Measurements from ENCODE around the gene PIGK. TPM values are rescaled to one million over a fixed set of nuclear protein-coding genes. Genes with fewer than 3 reads are reported as not detected.
"Not testable (repeated sequence)": the region's sequence is repeated elsewhere in the genome, so short reads cannot be mapped to it uniquely, and the experiment has no call there.

Gene PIGK
- total RNA-seq, 1 donor from 2014 or later: 32.5 TPM

- intact Hi-C loops (cut with DNase I): no loop called here
These were observed 18.4 kb downstream of the PIGK start for GRCh38 chr1:77200806-77201205.

GRCh38 chr1:77200293-77200692, 18.9 kb downstream of the PIGK start:
- intact Hi-C loops (cut with DNase I): no loop called here
- ATAC-seq: no peak
- no peak for DNase-seq (ENCODE audit: low spot score)

More at GRCh38 chr1:77200806-77201205, 18.4 kb downstream of the PIGK start:
- ATAC-seq: no peak
- DNase-seq (ENCODE audit: low spot score): no peak

GRCh38 chr1:77197351-77197750, 21.9 kb downstream of the PIGK start:
- ATAC-seq (no peak), DNase-seq (ENCODE audit: low spot score) (no peak)
- intact Hi-C loops (cut with DNase I): no loop called here

GRCh38 chr1:77193951-77194350, 25.3 kb downstream of the PIGK start:
- DNase-seq (ENCODE audit: low spot score) (no peak), ATAC-seq (no peak)
- intact Hi-C loops (cut with DNase I): no loop called here

GRCh38 chr1:77188770-77189169, 30.5 kb downstream of the PIGK start:
- DNase-seq (ENCODE audit: low spot score) (no peak), ATAC-seq (no peak)
- intact Hi-C loops (cut with DNase I): no loop called here

- intact Hi-C loops (cut with DNase I); ATAC-seq; DNase-seq (ENCODE audit: low spot score): not testable (repeated sequence)
These were observed 32.3 kb downstream of the PIGK start for GRCh38 chr1:77186907-77187306.

- intact Hi-C loops (cut with DNase I): no loop called here
These were observed 37.1 kb downstream of the PIGK start for GRCh38 chr1:77182083-77182482.

GRCh38 chr1:77179632-77180031, 39.6 kb downstream of the PIGK start:
- no peak for ATAC-seq
- intact Hi-C loops (cut with DNase I): no loop called here

More at GRCh38 chr1:77182083-77182482, 37.1 kb downstream of the PIGK start:
- ATAC-seq: no peak
- DNase-seq (ENCODE audit: low spot score): no peak

GRCh38 chr1:77175230-77175844, 43.9 kb downstream of the PIGK start:
- ATAC-seq (no peak), DNase-seq (ENCODE audit: low spot score) (no peak)
- intact Hi-C loops (cut with DNase I): no loop called here

More at GRCh38 chr1:77179632-77180031, 39.6 kb downstream of the PIGK start:
- no peak for DNase-seq (ENCODE audit: low spot score)

- DNase-seq (ENCODE audit: low spot score): no peak
- no peak for ATAC-seq
- intact Hi-C loops (cut with DNase I): no loop called here
These were observed 48.5 kb downstream of the PIGK start for GRCh38 chr1:77170687-77171086.

GRCh38 chr1:77168358-77168757, 50.9 kb downstream of the PIGK start:
- no peak for ATAC-seq
- DNase-seq (ENCODE audit: low spot score): no peak
- intact Hi-C loops (cut with DNase I): no loop called here

GRCh38 chr1:77164434-77164944, 54.7 kb downstream of the PIGK start:
- intact Hi-C loops (cut with DNase I): no loop called here
- DNase-seq (ENCODE audit: low spot score) (no peak), ATAC-seq (no peak)

GRCh38 chr1:77159706-77160105, 59.5 kb downstream of the PIGK start:
- intact Hi-C loops (cut with DNase I); DNase-seq (ENCODE audit: low spot score); ATAC-seq: not testable (repeated sequence)

- no peak for DNase-seq (ENCODE audit: low spot score)
- intact Hi-C loops (cut with DNase I): no loop called here
- no peak for ATAC-seq
These were observed 63.0 kb downstream of the PIGK start for GRCh38 chr1:77156214-77156613.

GRCh38 chr1:77146270-77146669, 73.0 kb downstream of the PIGK start:
- no peak for DNase-seq (ENCODE audit: low spot score)
- intact Hi-C loops (cut with DNase I): loop anchor here (10.0 kb wide), 1 partner anchor 991 kb away; no protein-coding TSS in a partner anchor
- no peak for ATAC-seq

- DNase-seq (ENCODE audit: low spot score) (no peak), ATAC-seq (no peak)
- intact Hi-C loops (cut with DNase I): loop anchor here (10.0 kb wide), 1 partner anchor 989 kb away; no protein-coding TSS in a partner anchor
These were observed 75.6 kb downstream of the PIGK start for GRCh38 chr1:77143529-77144121.

- DNase-seq (ENCODE audit: low spot score) (no peak), ATAC-seq (no peak)
- intact Hi-C loops (cut with DNase I): loop anchor here (10.0 kb wide), 1 partner anchor 805 kb away; no protein-coding TSS in a partner anchor
These were observed 79.8 kb downstream of the PIGK start for GRCh38 chr1:77139389-77139788.

- intact Hi-C loops (cut with DNase I): loop anchor here (10.0 kb wide), 1 partner anchor 800 kb away; no protein-coding TSS in a partner anchor
- DNase-seq (ENCODE audit: low spot score): no peak
- no peak for ATAC-seq
These were observed 84.9 kb downstream of the PIGK start for GRCh38 chr1:77134359-77134758.

- ATAC-seq (no peak), DNase-seq (ENCODE audit: low spot score) (no peak)
- intact Hi-C loops (cut with DNase I): loop anchor here (10.0 kb wide), 1 partner anchor 799 kb away; no protein-coding TSS in a partner anchor
These were observed 85.4 kb downstream of the PIGK start for GRCh38 chr1:77133731-77134358.

- DNase-seq (ENCODE audit: low spot score) (no peak), ATAC-seq (peak; percentile 60)
- intact Hi-C loops (cut with DNase I): no loop called here
These were observed 92.9 kb downstream of the PIGK start for GRCh38 chr1:77126307-77126706.
